ENCODE measurements around the gene SPRY1. TPM values are rescaled to one million over a fixed set of nuclear protein-coding genes. Genes with fewer than 3 reads are reported as not detected.

SPRY1 gene
- total and polyA plus RNA-seq, 9 of the 15 experiments (the other 6 are each of a cell fraction or from before 2014, with no cell fraction given), result 0.18 to 1.9 (median 0.45) TPM; not detected in 1

DNA sequence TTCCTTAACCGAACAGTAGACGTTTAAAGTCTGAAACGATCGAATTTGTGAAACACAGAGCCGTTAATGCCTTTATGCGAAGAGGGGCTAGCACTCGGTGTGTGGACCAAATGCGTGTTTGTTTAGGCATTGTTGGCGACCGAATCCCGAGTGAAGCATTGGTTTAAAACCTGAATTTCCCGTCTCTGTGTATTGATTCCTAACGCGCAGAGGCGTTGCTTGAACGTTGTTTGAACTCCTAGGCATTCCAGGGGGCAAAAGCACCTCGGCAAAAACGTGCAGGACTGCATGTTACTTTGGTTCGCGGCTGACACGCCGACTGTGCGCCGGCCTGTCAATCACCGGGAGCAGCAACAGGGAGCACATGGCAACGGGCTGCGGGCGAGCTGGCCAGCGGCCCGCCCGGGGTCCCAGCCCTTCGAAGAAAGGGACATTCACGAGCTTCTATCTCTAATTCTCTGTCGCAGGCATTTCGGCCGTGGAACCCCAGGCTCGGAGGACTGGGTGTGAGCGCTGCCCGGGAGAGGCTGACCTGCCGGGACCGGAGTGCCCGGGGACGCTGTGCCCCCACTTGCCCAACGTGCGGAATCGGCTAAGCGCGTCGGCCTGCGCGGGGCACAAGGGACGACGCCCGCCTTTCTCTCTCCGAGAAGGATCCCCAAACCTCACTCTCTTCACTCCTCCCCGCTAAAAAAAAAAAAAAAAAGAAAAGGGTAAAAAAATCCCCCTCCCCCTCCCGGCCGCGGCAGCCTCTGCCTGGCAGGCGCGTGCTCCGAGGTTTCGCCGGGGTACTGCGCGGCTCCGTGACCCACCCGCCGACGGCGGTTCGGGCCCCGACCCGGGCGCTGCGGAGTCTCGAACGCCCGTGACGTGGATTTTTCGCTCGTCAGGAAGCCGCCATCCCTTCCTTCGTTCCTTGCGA lies 810 bp downstream of the SPRY1 start (continued):
- no peak for TF ChIP-seq NCOA1 (IDR thresholded peaks at IDR 0.05; ENCODE audit: low read depth)
- TF ChIP-seq, protein P1, sequence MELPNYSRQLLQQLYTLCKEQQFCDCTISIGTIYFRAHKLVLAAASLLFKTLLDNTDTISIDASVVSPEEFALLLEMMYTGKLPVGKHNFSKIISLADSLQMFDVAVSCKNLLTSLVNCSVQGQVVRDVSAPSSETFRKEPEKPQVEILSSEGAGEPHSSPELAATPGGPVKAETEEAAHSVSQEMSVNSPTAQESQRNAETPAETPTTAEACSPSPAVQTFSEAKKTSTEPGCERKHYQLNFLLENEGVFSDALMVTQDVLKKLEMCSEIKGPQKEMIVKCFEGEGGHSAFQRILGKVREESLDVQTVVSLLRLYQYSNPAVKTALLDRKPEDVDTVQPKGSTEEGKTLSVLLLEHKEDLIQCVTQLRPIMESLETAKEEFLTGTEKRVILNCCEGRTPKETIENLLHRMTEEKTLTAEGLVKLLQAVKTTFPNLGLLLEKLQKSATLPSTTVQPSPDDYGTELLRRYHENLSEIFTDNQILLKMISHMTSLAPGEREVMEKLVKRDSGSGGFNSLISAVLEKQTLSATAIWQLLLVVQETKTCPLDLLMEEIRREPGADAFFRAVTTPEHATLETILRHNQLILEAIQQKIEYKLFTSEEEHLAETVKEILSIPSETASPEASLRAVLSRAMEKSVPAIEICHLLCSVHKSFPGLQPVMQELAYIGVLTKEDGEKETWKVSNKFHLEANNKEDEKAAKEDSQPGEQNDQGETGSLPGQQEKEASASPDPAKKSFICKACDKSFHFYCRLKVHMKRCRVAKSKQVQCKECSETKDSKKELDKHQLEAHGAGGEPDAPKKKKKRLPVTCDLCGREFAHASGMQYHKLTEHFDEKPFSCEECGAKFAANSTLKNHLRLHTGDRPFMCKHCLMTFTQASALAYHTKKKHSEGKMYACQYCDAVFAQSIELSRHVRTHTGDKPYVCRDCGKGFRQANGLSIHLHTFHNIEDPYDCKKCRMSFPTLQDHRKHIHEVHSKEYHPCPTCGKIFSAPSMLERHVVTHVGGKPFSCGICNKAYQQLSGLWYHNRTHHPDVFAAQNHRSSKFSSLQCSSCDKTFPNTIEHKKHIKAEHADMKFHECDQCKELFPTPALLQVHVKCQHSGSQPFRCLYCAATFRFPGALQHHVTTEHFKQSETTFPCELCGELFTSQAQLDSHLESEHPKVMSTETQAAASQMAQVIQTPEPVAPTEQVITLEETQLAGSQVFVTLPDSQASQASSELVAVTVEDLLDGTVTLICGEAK (IDR thresholded peaks at IDR 0.05), result 0 out of 2 replicates have a peak, but pooled peaks have one; percentile 12
- TF ChIP-seq, protein P1 (CRISPR knock-in tag; IDR thresholded peaks at IDR 0.05), result no peak
- TF ChIP-seq, protein P2, sequence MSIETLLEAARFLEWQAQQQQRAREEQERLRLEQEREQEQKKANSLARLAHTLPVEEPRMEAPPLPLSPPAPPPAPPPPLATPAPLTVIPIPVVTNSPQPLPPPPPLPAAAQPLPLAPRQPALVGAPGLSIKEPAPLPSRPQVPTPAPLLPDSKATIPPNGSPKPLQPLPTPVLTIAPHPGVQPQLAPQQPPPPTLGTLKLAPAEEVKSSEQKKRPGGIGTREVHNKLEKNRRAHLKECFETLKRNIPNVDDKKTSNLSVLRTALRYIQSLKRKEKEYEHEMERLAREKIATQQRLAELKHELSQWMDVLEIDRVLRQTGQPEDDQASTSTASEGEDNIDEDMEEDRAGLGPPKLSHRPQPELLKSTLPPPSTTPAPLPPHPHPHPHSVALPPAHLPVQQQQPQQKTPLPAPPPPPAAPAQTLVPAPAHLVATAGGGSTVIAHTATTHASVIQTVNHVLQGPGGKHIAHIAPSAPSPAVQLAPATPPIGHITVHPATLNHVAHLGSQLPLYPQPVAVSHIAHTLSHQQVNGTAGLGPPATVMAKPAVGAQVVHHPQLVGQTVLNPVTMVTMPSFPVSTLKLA (conservative IDR thresholded peaks at IDR 0.05), result peak in 1 of 2 experiments; percentile 32; a peak in 1 of 4 replicates
- peak; percentile 32; the same call in 1 of the 2 replicates for TF ChIP-seq RFX1 (IDR thresholded peaks at IDR 0.05)
- TF ChIP-seq, protein P3, sequence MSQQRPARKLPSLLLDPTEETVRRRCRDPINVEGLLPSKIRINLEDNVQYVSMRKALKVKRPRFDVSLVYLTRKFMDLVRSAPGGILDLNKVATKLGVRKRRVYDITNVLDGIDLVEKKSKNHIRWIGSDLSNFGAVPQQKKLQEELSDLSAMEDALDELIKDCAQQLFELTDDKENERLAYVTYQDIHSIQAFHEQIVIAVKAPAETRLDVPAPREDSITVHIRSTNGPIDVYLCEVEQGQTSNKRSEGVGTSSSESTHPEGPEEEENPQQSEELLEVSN (IDR thresholded peaks at IDR 0.05; ENCODE audit: borderline replicate concordance in 1 of 2, extremely low read depth in 1 of 2, insufficient read depth in 1 of 2, insufficient read length in 1 of 2, low read depth in 1 of 2, low read length in 1 of 2, poor library complexity in 1 of 2, severe bottlenecking in 1 of 2), result peak; percentile 35 to 80

All from K562 (cell line).